GM21786 (cell line): ENCODE measurements around the gene BRME1.

Source experiments
- ATAC-seq: cut with Tn5 transposase; IDR thresholded peaks from one replicate; pipeline ENCODE4 v1.9.1; 2021; ENCODE audit not compliant: unreplicated experiment

Gene BRME1

GRCh38 chr19:13847407-13848339 is 58.2 kb downstream of the BRME1 start:
- peak; percentile 30 for ATAC-seq

DNA sequence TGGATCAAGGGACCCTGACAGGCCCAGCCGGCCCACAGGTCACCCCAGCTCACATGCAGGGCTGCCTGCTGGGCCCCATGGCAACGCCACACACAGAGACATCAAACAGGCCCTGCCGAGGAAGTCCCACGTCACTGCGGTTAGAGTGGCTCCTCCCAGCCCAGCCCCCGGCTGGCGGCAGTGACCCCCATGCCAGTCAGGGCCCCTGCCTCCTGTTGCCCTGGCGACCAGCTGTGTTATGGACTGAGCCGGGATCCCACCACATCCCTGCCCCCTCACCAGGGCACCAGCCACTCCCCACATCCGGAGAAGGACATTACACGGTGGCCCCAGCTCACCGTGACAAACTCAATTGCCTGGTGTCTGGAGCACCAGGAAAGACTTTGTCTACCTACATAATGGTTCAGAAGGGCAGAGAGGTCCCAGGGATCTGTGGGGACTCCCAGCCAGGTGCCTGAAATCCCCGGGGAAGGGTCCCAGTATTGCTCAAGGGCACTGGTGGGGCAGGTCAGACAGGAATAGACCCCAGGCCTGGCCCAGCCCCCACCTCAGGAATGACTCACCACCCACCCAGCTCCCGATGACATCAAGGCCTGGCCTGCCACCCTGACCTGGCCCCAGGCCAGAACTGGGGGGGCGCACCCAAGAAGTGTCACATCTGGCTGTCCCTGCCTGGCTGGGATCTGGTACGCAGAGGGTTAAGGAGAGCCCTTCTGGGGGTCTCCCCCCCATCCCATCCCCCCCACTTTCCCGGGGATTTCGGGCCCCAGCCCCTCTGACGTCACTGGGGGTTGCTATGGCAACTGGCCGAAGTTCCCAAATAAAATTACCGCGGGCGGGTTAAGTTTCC is 59.1 kb downstream of the BRME1 start:
- ATAC-seq, result peak; percentile 49

- no peak for ATAC-seq
These were observed 61.7 kb downstream of the BRME1 start for GRCh38 chr19:13844130-13844631.

DNA sequence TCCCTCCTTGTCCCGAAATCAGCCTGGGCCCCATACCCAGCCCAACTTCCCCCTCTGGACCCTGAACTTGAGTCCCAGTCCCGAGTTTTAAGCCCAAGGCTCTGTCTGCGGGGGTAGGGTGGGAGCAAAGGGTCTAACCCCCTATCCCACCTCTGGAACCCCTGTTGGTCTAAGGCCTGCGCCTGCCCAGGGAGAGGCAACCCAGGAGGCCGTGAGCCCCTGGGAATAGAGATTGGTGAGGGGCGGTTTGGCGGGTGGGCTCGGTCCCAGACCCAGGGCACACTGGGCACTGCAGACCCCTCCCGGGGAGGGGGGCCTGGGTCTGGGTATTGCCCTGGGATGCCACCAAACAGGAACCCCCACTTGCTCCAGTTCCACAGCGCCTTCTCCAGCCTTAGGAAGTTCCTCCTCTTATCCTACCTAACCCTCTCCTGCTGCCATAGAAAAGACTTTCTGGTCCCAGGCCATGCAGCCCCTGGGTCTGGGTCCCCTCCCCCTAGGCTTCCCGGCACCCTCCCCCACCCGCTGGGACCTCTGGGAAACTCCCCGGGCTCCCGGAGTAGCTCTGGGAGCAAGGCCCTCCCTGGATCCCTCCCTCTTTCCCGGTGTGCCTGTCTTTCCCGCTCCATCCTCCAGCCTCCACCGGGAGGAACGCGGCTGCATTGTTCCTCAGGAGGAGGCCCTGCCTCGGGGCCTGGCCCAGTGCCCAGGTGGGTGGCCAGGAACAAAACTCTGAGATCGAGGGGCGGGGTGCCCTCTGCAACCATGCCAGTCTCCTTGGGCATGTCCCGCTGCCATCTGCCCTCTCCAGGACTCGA is 62.6 kb downstream of the BRME1 start:
- ATAC-seq, result no peak

DNA sequence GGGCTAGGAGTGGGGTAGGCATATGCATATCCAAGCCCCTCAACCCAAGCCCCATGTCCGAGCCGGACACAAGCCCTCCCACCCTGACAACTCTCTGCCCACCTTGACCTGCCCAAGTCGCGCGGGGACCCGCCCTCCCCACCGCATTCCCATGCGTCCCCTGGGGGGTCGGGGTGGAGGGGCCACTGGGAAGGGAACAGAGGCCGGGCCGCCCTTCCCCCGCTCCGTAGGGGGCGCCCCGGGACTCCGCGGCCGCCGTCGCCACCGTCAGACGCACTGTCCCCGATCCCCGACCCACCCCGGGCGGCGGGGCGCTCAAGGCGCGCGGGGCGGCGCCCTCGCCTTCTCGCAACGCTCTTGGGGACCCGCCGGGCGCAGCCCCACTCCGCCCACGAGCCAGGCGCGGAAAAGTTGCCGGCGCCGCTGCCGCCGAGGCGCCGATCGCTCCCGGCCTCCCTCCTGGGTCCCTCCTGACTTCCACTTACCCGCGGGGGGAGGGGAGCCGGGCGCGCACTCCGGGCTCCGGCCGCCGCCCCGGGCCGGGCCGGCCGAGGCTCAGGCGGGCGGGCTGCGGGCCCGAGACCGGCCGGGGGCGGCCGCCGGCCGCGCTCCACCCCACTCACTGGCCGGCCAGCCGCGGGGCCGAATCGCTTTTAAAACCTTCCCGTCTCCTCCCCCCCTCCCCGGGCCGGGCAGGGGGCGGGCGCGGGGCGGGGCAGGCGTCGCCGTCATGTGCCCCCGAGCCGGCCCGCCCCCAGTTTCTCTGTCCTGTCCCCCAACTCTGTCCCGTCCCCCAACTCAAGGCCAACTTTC is 63.4 kb downstream of the BRME1 start:
- no peak for ATAC-seq

DNA sequence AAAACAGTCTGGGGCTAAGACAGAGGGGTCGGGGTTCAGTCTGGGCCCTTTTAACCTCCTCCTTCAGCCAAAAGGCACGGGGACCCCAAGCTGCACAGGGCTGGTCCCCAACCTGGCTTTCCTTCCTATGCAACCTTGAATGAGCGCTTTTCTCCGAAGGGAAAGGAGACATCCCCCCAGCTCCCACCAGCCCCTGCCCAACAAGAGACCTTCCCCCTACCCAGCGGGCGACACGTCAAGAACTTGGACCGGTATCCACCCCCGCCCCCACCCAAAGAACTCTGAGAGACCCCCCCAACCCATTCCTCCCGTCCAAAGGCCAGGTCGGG is 64.0 kb downstream of the BRME1 start:
- no peak for ATAC-seq

GRCh38 chr19:13841086-13841961 is 64.6 kb downstream of the BRME1 start:
- no peak for ATAC-seq

- ATAC-seq, result no peak
These were observed 65.4 kb downstream of the BRME1 start for GRCh38 chr19:13840305-13841085.

- no peak for ATAC-seq
These were observed 66.0 kb downstream of the BRME1 start for GRCh38 chr19:13839938-13840304.

GRCh38 chr19:13839130-13839937 is 66.6 kb downstream of the BRME1 start:
- peak; percentile 33 for ATAC-seq

DNA sequence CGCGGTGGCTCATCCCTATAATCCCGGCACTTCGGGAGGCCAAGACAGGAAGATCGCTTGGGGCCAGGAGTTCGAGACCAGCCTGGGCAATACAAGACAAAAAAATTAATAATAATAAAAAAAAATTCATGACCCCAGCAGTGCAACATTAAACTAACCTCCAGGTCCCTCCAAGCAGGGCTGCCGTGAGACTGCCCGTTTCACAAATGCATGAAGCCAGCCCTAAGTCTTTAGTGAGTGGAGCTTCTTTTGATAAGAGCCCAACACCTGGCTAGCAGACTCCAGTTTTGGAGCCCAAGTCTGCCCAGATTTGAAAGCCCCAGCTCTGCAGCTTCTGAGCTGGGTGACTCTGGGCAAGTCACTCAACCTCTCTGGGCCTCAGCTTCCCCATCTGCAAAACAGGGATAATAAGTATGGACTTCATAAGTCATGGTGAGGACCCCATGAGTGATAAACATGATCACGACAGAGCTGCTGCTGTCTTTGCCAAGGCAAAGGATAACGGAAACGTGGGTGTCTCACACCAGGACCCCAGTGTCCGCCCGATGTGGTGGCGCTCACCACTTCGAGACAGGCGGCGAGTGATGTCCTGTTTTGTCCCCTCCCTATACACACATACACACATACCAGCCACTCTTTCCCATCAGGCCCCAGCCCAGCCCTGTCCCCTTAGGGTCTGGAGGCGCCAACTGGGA is 67.3 kb downstream of the BRME1 start:
- no peak for ATAC-seq

DNA sequence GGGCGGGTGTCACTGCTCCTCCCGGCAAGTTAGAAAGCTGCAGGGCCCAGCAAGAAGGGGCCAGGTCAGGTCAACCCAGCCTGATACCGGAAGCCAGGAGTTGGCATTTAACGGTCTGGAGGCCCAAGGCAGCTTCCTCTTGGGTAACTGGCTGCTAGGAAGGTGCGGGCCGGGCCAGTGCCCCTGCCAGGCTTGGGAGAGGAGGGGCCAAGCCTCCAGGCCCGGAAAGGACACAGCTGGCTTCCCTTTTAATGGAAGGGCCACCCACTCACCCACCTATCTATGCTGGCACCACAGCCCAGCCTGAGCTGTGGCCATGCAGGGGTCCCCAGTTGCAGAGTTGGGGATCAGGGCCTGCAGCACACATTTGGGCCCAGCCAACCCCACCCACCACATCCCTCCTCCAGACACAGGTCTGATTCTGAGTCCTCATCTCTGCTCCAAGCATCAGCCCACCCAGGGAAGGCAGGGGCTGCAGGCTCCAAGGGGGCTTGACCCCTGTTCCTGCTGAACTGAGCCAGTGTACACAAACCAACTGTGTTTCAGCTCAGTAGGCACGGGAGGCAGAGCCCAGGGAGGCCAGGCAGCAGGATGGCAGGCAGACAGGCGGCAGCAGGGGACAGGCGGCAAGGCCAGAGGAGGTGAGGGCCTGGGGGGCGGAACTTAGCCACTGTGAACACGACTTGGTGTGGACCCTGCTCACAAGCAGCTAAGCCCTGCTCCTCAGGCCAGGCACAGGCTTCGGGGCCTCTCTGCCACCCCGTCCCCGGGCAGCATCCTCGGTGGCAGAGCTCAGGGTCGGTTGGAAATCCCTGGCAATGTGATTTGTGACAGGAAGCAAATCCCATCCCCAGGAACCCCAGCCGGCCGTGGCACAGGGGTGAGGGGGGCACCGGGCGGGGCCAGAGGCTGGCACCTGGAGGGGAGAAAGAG is 69.9 kb downstream of the BRME1 start:
- ATAC-seq, result no peak

- ATAC-seq, result no peak
These were observed 71.5 kb downstream of the BRME1 start for GRCh38 chr19:13834244-13835069.

DNA sequence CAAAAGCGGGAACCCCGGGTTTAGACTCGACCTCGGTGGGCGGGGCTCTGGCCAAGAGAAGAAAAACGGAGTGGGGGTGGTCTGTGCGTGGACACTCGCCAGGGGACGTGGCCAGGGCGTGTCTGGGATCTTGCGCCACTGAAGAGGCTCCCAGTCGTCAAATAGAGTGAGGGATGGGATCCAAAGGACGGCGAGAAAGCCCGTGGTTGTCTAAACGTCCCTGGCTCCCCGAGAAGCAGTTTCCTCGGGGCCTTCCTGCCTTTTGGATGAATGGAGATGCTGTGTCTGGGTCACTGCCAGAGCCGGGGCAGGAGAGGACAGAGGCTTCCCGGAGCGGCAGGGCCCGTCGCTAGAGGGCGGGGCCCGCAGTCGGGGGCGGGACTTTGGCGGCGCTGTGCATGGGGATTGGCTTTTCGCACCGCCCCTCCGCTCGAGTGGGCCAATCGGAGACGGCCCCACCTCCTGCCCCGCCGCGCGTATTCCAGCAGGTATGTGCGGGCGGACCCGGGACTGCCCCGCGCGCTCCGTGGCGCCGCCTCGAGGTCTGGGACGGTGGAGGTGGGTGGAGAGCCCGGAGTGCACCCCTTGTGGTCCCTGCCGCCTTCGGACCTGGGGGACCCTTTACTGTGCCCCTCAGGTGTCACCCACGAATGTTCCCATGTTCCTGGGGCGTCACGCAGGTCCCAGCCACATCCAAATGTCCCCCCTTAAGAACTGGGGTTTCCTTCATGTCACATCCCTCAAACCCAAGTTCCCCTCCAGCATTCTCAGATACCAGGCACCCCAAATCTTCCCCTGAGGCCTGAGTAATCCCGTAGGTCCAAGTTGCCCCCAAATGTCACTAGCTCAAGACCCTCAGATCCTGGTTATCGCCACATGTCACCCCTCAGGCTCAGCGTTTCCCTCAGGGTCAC is 72.3 kb downstream of the BRME1 start:
- peak; percentile 61 for ATAC-seq
